ENCODE measurements around the gene ZSCAN2. TPM values are rescaled to one million over a fixed set of nuclear protein-coding genes. Genes with fewer than 3 reads are reported as not detected.
A peak's percentile ranks its signal among the peaks of the same experiment; 100 is the strongest.

ZSCAN2 gene
- total RNA-seq, 4 donors from 2014 or later = 1.1 to 55.9 (median 8.1) TPM

DNA sequence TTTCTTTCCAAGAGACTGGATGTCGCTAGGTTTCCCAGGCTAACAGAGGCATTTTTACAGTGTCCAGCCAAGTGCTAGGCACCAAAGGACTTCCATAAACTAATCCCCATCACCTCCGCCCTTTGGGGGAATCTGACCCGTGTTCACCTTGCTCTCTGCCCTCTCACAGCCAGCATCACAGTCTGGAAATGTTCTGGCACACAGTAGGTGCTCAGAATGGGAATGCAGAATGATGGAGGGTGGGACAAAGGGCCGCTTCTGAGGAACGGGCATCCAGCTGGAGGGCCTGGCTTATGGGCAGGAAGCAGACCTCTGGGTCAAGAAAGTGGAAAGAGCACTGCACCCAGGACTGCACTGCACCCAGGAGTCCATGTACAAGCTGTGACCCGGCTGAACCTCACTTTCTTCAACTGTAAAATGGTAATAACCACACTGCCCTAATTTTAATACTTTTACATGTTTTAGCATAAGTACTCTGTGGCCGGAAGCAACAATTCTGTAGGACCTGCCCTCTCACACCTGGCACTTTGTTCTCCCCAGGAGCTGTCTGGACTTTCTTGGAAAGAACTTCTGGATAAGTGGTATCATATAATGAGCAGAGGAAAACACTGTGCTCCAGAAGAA is 58.1 kb downstream of the ZSCAN2 start:
- in situ Hi-C loops (cut with MboI; ENCODE audit: low pct_ligation_motif_present in 1 of 4, low pct_unique_long_range_greater_than_20kb in 1 of 4, low sequenced_read_pairs in 3 of 4) (loop anchor here in 1 of 4 donors (25.0 kb wide), 1 partner anchor 103 kb away; no protein-coding TSS in a partner anchor), intact Hi-C loops (cut with DNase I; ENCODE audit: low total_unique reads) (no loop called here)
- Histone ChIP-seq H3K4me3 (peak overlapping the region in 3 of 4 donors; percentile 55 to 72 (median 61)), H3K27ac (peak overlapping the region; percentile 83 to 91 (median 86)), H3K9me3 (no peaks in the 10 kb centered on the region), H3K4me1 (peaks cover 6 to 21% (median 13%) of the 10 kb centered on the region in 4 donors), H3K36me3 (no peaks in the 10 kb centered on the region), H3K27me3 (no peaks in the 10 kb centered on the region)
- WGBS, 2 donors (ENCODE audit: low coverage in 1 of 2) = 41 to 60% methylated on average over 1 to 7 of the region's 7 CpGs
- TF ChIP-seq POLR2A (IDR thresholded peaks at IDR 0.05) (no peak), EP300 (IDR thresholded peaks at IDR 0.05; ENCODE audit: low read depth) (no peak), POLR2AphosphoS5 (IDR thresholded peaks at IDR 0.05) (no peak)
- no peak for DNase-seq

GRCh38 chr15:84659904-84660781 is 59.3 kb downstream of the ZSCAN2 start:
- WGBS, 2 donors (ENCODE audit: low coverage in 1 of 2) = 88 to 100% methylated on average over 2 to 4 of the region's 4 CpGs
- in situ Hi-C loops (cut with MboI; ENCODE audit: low pct_ligation_motif_present in 1 of 4, low pct_unique_long_range_greater_than_20kb in 1 of 4, low sequenced_read_pairs in 3 of 4) = loop anchor here in 1 of 4 donors (25.0 kb wide), 1 partner anchor 102 kb away; no protein-coding TSS in a partner anchor

DNA sequence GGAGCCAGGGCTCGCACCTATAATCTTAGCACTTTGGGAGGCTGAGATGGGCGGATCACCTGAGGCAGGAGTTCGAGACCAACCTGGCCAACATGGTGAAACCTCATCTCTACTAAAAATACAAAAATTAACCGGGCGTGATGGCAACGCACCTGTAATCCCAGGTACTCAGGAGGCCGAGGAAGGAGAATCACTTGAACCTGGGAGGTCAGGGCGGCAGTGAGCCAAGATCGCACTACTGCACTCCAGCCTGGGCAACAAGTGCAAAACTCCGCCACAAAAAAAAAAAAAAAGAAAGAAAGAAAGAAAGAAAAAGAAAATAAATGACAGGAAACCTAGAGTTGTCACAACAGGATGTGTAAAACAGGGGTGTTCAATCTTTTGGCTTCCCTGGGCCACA is 60.2 kb downstream of the ZSCAN2 start:
- H3K9me3 ChIP-seq = no peaks in the 10 kb centered on the region
- 94 to 100% methylated on average over 4 to 10 of the region's 10 CpGs for WGBS, 2 donors (ENCODE audit: low coverage in 1 of 2)
- H3K27ac ChIP-seq = no peak overlapping the region
- no peaks in the 10 kb centered on the region for H3K27me3 ChIP-seq
- H3K4me3 ChIP-seq = no peak overlapping the region
- intact Hi-C loops (cut with DNase I; ENCODE audit: low total_unique reads) (loop anchor here (10.0 kb wide), 1 partner anchor 54 kb away; the partner anchor contains the start of gene SEC11A), in situ Hi-C loops (cut with MboI; ENCODE audit: low pct_ligation_motif_present in 1 of 4, low pct_unique_long_range_greater_than_20kb in 1 of 4, low sequenced_read_pairs in 3 of 4) (loop anchor here in 1 of 4 donors (25.0 kb wide), 1 partner anchor 101 kb away; no protein-coding TSS in a partner anchor)
- H3K4me1 ChIP-seq = peaks cover 0 to 12% (median 10%) of the 10 kb centered on the region in 4 donors
- no peak for DNase-seq
- H3K36me3 ChIP-seq = peaks cover 0 to 6% (median 0%) of the 10 kb centered on the region in 4 donors
- TF ChIP-seq CTCF (IDR thresholded peaks at IDR 0.05) (no peak), POLR2A (IDR thresholded peaks at IDR 0.05) (no peak), EP300 (IDR thresholded peaks at IDR 0.05; ENCODE audit: low read depth) (no peak), POLR2AphosphoS5 (IDR thresholded peaks at IDR 0.05) (no peak)

More at GRCh38 chr15:84659904-84660781, 59.3 kb downstream of the ZSCAN2 start:
- intact Hi-C loops (cut with DNase I; ENCODE audit: low total_unique reads) = loop anchor here (10.0 kb wide), 1 partner anchor 55 kb away; the partner anchor contains the start of gene SEC11A
- Histone ChIP-seq H3K4me1 (peaks cover 2 to 16% (median 11%) of the 10 kb centered on the region in 4 donors), H3K27ac (no peak overlapping the region), H3K9me3 (no peaks in the 10 kb centered on the region), H3K27me3 (no peaks in the 10 kb centered on the region), H3K4me3 (no peak overlapping the region), H3K36me3 (no peaks in the 10 kb centered on the region)
- DNase-seq = no peak
- TF ChIP-seq POLR2A (IDR thresholded peaks at IDR 0.05) (no peak), EP300 (IDR thresholded peaks at IDR 0.05; ENCODE audit: low read depth) (no peak), CTCF (IDR thresholded peaks at IDR 0.05) (no peak), POLR2AphosphoS5 (IDR thresholded peaks at IDR 0.05) (no peak)

DNA sequence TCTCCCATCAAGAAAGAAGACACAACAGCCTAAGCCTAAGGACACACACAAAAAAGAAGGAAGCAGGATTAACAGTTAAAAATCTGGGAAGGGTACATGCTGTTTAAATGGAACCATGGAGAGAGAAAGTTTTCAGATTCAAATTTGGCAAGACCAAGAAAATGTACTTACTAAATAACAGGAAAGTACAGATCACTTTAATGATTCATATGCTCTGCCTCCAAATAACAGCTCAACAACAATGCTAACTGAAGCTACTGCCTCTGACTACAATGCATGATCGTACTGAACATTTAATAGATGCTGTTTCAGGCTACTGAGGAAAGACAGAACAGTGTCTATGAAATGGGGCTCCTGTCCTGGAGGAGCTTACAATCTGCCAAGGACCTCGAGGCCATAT is 65.6 kb downstream of the ZSCAN2 start:
- H3K4me3 ChIP-seq = no peak overlapping the region
- no peaks in the 10 kb centered on the region for H3K27me3 ChIP-seq
- no peak overlapping the region for H3K27ac ChIP-seq
- peaks cover 0 to 23% (median 8%) of the 10 kb centered on the region in 4 donors for H3K36me3 ChIP-seq
- H3K4me1 ChIP-seq = no peaks in the 10 kb centered on the region
- no peaks in the 10 kb centered on the region for H3K9me3 ChIP-seq
- TF ChIP-seq CTCF (IDR thresholded peaks at IDR 0.05) (no peak), POLR2AphosphoS5 (IDR thresholded peaks at IDR 0.05) (no peak), EP300 (IDR thresholded peaks at IDR 0.05; ENCODE audit: low read depth) (no peak)
- no peak for DNase-seq
- intact Hi-C loops (cut with DNase I; ENCODE audit: low total_unique reads) = loop anchor here (10.0 kb wide), 1 partner anchor 48 kb away; the partner anchor contains the start of gene SEC11A
- in situ Hi-C loops (cut with MboI; ENCODE audit: low pct_ligation_motif_present in 1 of 4, low pct_unique_long_range_greater_than_20kb in 1 of 4, low sequenced_read_pairs in 3 of 4) = loop anchor here in 1 of 4 donors (25.0 kb wide), 1 partner anchor 96 kb away; no protein-coding TSS in a partner anchor
- 69 to 74% methylated on average over 2 of the region's 2 CpGs for WGBS, 2 donors (ENCODE audit: low coverage in 1 of 2)
